GM21528 (cell line): Measurements from ENCODE around the gene MRPS7.
A peak's percentile ranks its signal among the peaks of the same experiment; 100 is the strongest.
"Not testable (repeated sequence)": the region's sequence is repeated elsewhere in the genome, so short reads cannot be mapped to it uniquely, and the experiment has no call there.

Experiments used
- ATAC-seq: cut with Tn5 transposase; IDR thresholded peaks from one replicate; pipeline ENCODE4 v1.9.1; 2021; ENCODE audit warnings: mild to moderate bottlenecking, moderate library complexity; ENCODE audit not compliant: unreplicated experiment, low FRiP score

The MRPS7 gene

DNA sequence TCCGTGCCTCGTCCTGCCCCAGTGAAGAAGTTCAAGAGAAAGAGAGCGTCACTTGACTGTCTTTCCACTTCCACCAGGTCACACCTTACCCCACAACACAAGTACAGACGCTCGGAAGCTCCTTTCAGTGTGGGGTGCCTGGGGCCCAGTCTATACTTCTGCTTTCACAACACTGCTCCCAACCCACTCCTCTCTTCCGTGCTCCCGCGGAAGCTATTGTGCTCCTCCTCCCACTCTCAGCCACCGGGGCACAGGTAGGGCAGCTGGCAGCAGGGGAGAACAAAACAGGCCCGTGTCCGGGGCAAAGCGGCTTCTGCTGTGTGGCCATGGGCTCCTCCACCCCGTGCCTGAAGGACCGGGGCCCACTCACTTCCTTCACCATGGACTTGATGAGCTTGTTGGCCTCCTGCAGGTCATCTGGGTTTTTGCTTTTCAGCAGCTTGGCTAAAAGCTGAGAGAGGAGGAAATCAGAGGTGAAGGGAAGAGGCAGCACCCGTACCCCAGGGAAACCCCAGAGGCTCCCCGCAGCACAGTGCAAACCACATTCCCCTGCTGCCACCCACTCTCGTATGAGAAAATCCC, 19.1 kb upstream of the MRPS7 start:
- no peak for ATAC-seq

DNA sequence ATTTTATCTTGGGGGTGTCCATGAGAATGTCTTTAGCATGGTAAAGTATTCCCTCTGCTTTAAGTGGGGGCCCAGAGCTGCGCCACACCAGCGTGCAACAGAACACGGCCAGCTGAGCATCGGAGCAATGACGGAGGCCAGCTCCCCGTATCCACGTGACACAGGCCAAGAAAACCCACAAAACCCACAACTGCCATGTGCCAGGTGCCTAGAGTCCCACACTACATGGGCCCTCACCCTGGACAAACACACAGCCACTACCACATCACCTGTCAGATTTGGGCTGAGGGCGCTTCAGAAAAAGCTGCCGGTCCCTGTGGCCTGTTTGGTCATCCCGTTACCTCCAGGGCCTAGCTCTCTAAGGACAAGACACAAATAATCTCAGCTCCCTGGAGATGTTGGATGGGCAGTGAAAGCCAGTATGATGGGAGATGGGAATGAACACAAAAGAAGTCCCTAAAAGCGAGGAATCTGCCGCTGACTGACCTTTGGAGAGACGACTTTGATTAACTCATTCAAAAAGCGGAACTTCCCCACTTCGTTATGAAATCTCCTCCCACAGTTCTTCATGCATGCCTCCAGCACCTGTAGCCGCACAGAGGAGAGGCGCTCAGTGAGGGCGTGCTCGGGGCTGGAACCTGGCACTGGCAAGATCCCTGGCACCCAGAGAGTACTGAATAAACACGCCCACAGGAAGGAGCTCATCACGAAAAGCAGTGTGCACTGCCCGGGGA, 17.4 kb upstream of the MRPS7 start:
- ATAC-seq, result no peak

DNA sequence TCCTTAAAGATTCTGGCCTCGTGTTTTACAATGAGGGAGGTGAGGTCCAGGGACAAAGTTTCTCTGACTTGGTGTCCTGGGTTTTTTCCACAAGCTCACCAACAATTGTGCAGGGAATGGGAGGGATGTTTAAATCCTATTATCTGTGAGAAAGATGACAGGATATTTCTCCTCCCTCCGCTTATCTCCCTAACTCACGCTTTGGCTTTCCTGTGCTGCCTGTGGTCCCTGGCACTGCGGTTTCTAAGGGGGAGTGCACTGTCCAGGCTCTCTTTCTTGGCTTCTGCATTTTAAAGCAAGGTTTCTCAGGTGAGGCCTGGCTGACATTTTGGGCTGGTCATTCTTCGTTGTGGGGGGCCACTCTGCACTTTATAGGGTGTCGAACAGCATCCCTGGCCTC, 16.7 kb upstream of the MRPS7 start:
- no peak for ATAC-seq

DNA sequence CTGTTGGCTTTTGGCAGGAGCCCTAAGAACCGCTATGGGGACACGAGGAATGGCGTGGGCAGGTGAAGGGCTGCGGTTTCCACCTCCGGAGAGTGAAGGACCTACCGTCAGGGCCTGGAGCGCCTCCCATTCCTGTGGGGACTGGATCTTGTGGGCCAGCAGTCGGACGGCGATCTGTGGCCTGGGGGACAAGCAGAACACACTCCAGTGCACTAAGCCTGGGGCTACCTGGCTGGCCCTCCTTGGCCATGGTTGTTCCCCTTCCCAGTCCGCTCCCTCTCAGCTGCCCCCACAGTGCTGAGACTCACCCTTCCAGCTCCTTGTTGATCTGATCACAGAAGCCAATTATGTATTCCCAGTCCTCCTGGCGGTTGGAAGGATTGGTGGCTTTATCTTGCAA, 15.3 kb upstream of the MRPS7 start:
- ATAC-seq, result no peak

DNA sequence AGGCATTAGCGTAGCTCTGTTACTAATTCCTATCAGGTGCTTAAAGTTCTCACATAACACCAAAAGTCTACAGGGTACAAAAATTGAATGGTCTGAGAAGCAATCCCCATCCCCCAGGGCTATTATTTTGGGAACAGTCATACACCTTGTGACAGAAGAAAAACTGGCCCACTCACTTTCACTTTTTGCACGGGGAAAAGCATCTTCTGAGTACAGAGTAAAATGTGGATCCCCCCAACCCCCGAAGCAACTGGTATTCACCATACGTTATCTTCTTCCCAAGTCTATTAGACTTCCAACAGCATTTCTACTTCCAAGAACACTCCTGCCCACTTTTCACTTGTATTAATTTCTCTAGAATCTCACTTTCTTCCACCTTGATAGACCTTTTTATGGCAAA, 12.1 kb upstream of the MRPS7 start:
- no peak for ATAC-seq

DNA sequence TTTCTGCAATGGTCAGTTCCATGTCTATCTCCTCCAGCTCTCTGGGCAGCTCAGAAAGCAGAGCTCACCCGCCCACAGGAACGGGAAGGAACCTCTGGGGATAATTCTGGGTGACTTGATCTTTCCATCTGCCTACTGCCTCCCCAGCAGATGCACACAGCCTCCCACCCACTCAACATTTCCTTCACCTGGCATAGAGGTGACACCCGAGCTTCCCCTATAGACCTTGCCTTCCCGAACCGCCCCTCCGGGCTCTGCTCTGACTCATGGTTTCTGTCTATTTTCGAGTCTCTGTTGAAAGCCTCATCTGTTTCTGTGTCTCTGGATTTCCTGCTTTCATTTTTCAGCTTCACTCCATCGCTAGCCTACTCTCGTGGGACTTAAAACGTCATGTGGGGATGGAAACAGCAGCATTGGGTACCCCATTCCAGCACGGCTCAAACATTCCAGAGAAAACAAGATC, 11.6 kb upstream of the MRPS7 start:
- peak; percentile 75 for ATAC-seq

DNA sequence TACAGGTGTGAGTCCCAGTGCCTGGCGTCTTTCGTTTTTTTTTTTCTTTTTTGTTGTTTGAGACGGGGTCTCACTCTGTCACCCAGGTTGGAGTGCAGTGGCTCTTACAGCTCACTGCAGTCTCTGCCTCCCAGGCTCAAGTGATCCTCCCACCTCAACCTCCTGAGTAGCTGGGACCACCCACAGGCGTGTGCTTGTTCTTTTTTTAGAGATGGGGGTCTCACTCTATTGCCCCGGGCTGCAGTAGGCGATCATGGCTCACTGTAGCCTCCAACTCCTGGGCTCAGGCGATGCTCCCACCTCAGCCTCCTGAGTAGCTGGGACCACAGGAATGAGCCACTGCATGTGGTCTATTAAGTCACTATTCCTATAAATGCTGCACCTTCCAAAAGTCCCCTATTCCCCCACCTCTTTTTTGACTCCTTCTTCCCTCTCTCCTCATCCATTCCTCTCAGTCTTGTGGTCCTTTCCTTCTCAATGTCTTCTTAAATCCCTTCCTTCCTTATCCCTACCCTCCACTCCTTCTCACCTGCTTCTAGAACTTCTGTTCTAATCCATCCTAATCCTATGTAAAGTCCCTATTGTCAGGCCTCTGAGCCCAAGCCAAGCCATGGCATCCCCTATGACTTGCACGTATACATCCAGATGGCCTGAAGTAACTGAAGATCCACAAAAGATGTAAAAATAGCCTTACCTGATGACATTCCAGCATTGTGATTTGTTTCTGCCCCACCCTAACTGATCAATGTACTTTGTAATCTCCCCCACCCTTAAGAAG, 9.5 kb upstream of the MRPS7 start:
- no peak for ATAC-seq

DNA sequence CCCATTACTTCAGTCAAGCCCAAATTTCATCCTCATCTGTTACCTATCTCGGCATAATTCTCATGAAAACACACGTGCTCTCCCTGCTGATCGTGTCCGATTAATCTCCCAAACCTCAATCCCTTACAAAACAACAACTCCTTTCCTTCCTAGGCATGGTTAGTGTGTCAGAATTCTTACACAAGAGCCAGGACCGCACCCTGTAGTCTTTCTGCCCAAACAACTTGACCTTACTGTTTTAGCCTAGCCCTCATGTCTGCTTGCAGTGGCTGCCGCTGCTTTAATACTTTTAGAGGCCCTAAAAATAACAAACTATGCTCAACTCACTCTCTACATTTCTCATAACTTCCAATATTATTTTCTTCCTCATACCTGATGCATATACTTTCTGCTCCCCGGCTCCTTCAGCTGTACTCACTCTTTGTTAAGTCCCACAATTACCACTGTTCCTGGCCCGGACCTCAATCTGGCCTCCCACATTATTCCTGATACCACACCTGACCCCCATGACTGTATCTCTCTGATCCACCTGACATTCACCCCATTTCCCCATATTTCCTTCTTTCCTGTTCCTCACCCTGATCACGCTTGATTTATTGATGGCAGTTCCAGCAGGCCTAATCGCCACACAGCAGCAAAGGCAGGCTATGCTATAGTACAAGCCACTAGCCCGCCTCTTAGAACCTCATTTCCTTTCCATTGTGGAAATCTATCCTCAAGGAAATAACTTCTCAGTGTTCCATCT, 5.6 kb upstream of the MRPS7 start:
- ATAC-seq, result not testable (repeated sequence)

DNA sequence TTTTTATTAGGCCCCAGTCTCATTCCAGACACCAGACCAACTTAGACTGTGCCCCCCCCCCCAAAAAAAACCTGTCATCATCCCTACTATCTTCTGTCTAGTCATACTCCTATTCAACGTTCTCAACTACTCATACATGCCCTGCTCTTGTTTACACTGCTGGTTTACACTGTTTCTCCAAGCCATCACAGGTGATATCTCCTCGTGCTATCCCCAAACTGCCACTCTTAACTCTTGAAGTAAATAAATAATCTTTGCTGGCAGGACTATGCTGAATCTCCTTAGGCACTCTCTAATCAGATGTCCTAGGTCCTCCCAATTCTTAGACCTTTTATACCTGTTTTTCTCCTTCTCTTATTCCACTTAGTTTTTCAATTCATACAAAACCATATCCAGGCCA, 4.5 kb upstream of the MRPS7 start:
- not testable (repeated sequence) for ATAC-seq

DNA sequence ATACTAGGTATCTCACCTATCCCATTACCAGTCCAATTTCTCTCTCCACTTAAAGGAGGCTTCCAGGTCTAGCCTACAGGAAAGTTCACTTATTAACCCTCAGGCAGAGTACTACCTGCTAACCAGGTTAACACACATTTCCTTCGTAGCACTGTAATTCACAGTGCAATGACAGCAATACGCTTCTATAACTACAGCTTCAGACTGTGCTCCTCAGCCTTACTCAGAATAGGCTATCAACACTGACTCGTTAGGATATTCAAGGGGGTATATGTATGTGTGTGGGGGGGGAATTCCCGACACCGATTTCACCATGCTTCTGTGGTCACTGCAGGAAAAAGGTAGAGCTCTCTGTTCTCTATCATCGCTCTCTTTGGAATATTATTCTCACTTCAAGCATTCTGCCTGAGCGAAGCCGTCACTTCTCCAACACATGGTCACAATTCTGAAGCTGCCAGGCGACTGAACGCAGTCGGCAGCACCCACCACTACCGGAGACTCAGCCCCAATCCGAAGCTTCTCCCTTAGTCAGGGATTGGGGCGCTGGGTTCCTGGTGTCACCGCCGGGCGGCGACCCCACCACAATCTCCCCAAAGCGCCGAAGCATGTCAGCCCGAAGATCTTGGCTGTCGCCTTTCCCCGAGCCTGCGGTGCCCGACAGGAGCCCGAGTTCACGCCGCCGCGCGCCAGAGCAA, 891 bp upstream of the MRPS7 start:
- ATAC-seq, result peak; percentile 29

DNA sequence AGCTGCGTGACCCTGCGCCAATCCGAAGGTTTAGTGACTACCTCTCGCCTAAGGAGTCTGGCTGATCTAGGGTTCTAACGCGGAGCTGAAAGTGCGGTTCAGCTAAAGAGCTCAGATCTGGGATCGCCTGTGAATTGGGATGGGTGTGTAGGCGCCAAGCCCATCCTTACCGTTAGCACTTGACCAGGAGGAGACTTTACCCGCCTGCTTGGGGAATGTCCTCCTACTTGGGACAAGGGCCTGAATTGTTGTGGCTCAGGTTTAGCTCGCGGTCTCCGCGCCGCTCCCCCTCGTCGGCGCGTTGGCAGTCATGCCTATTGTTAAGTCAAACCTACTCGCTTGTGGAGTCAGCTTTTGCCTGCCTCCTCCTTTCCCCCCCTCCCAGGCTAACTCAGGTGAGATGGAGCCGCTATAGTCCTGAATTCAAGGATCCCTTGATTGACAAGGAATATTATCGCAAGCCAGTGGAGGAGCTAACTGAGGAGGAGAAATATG, 480 bp downstream of the MRPS7 start:
- ATAC-seq, result no peak

DNA sequence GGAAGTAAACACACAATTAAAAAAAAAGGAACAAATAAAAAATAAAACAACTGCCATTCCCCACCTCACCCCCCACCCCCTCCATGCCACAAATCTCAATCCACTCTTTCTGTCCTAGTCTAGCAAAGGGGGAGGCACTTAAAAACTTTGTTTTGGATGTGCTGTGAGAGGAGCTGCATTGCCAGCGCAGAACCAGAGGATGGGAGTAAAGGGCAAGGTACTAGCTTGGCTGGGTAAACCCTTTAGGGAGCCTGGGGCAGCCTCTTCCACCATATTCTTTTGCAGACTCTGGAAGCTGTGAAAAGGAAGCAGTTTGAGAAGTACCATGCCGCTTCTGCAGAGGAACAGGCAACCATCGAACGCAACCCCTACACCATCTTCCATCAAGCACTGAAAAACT, 1.4 kb downstream of the MRPS7 start:
- no peak for ATAC-seq

DNA sequence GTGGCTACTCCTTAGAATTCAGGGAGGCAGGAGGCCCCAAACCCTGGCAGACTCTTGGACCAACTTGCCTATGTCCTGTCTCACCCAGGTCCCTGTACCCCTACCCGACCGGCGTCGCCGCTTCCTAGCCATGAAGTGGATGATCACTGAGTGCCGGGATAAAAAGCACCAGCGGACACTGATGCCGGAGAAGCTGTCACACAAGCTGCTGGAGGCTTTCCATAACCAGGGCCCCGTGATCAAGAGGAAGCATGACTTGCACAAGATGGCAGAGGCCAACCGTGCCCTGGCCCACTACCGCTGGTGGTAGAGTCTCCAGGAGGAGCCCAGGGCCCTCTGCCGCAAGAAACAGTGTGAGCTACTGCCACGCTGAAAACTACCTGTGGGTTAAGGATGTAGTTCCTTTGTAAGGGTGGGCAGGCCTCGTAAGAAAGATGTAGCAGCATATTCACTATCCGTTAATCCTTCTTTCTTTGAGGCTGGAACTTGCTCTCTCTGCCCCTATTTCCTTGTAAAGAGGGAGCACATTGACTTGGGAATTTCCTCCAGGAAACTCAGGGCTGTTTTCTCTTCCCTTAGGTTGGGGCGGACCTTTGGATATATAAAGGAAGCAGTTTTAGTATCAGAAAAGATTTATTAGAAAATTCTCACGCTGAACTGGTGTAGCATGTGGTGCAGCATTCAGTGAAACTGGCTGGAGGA, 4.1 kb downstream of the MRPS7 start:
- ATAC-seq, result no peak

DNA sequence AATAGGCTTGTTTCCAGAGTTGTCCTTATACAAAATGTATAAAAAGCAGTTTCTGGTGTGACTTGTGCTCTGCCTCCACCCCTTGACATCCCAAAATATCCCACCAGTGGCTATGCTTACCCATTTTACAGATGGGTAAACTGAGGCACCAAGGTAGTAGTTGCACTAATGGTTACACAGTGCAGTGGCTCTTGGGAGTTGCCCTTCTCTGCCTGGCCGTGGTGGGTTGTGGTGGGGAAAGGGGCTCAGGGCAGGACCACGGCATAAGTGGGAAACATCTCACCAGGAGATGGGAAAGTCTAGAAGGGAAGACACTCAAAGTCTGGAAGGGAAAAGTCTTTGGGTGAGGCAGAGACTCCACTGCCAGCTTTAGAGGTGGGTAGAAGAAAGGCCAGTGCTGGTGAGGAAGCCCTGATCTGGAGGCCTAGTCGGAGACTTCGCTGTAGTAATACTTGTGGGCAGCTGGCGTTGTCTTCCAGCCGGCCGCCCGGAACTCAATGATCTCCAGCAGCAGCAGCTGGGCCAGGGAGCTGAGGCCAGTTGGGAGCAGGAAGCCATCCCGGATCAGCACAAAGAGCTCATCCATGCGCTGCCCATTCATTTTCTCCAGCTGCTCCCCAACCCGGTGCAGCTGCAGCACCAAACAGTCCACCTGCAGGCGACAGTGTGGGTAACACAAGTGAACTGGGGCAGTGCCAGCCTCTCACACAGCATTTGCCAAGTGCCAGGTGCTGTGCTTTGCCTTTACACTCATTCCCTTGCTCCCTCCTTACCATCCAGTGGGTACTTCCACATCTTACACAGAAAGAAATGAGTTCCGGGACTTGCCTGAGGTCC, 4.9 kb downstream of the MRPS7 start:
- ATAC-seq, result no peak

DNA sequence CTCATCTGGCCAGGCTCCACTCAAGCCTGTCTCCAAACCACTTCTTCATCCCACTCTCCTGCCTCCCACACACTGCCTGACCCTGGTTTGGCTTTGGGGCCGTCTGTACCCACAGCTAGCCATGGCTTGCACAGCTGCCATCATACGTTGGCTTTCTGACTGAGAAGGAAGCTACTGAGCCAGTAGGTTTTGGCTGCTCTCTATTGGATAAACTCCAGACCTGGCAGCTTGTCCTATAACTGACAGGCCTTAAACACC, 5.4 kb downstream of the MRPS7 start:
- ATAC-seq, result no peak

DNA sequence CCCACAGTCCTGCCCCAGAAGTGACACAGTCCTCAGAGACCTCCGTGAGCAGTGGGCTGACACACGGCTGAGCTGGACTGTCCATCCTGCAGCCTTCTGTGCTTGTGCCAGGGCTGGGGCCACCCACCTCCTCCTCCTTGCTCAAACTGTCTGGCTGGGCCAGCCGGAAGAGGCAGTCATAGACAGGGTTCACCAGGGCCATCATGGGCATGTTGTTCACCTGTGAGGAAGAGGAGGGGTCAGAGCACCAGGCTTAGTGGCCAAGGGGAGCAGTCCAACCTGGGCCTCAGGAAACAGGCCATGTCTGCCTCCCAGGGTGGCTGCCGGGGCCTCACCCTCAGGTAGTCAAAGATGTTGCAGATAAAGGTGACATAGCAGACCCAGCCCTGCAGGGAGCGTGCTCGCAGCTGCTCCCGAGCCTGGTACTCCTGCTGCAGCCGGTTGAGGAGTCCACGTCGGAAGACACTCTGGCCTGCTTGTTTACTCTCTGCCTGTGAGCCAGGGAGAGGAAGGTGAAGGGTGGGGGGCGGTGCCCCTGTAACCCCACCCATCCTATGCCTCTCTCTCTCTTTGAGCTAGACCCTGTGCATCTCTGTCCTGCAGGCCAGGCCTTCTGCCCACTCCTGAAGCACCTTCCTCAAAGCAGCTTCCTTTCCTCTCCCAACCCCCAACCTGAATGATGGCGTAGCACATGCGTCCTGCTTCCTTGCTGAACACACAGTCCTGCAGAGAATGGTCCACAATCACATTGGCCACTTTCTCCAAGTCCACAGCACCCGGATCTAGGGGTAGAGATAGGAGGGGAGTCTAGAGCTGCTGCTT, 5.9 kb downstream of the MRPS7 start:
- ATAC-seq, result no peak

DNA sequence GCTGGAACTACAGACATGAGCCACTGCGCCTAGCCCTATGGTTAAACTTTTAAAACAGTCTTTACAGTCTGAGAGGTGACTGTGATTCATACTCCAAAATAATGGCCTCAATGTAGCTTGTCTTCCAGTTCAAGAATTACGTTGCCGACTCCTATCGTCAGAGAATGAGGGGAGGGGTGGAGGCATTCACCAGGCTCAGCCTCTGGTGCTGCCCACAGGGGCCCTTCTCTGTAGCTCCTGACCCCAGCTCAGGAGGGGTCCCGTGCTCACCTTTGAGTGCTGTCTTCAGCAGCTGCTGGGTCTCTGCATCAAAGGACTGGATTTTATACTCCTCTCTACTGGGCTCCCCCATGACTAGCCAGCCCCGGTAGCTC, 8.2 kb downstream of the MRPS7 start:
- no peak for ATAC-seq
